Thoracic aorta (tissue), 2 donors: ENCODE data around the gene MORN1. TPM values are rescaled to one million over a fixed set of nuclear protein-coding genes. Genes with fewer than 3 reads are reported as not detected.

Source experiments
- ATAC-seq: fragments of 150-250 bp; one replicate; pipeline ENCODE4 v1.8.0; 2017; ENCODE audit warnings: low read depth; ENCODE audit not compliant: insufficient number of reproducible peaks, low FRiP score
- DNase-seq: peaks from one replicate; pipeline ENCODE4 v3.0.0-alpha.2; 2020; ENCODE audit warnings: low spot score
- H3K27ac ChIP-seq, 2 donors: fragments of 200-600 bp; sonication (generic); 1 replicate in 1 of 2; 2 replicates in 1 of 2; pipeline ENCODE4 v1.5.1; 2016; ENCODE audit warnings: mild to moderate bottlenecking in 2 of 2, moderate library complexity in 2 of 2
- H3K27me3 ChIP-seq: fragments of 200-600 bp; sonication (generic); replicated peaks from 2 replicates; pipeline ENCODE4 v1.6.0; 2016; ENCODE audit warnings: mild to moderate bottlenecking; ENCODE audit not compliant: insufficient read depth
- H3K36me3 ChIP-seq: fragments of 200-600 bp; sonication (generic); one replicate; pipeline ENCODE4 v1.5.1; 2016
- H3K4me1 ChIP-seq, 2 donors: fragments of 200-600 bp; sonication (generic); 1 replicate in 1 of 2; 2 replicates in 1 of 2; pipeline versions ENCODE4 v1.5.1 to v1.6.0; 2016; ENCODE audit warnings: low read depth in 2 of 2, mild to moderate bottlenecking in 1 of 2; ENCODE audit not compliant: control insufficient read depth in 1 of 2
- H3K4me3 ChIP-seq: fragments of 200-600 bp; sonication (generic); 2 replicates; pipeline ENCODE4 v1.5.1; 2016; ENCODE audit warnings: mild to moderate bottlenecking
- H3K9me3 ChIP-seq: fragments of 200-600 bp; sonication (generic); 2 replicates; pipeline ENCODE4 v1.5.1; 2016
- total RNA-seq, 2 donors: library from RNA; depleted of rRNA; stranded (reverse); fragments of >200 nt; gene quantifications; one replicate each; pipeline versions ENCODE4 v1.1.0 to v1.2.3, GENCODE V29; 2016
- TF ChIP-seq, protein P1 (sequence below): fragments of 200-600 bp; sonication (generic); IDR thresholded peaks from one replicate; pipeline ENCODE4 v1.5.1; 2019; ENCODE audit warnings: antibody characterized with exemption

Gene MORN1
- total RNA-seq, 2 donors from 2014 or later: 7.1 to 13.8 TPM

DNA sequence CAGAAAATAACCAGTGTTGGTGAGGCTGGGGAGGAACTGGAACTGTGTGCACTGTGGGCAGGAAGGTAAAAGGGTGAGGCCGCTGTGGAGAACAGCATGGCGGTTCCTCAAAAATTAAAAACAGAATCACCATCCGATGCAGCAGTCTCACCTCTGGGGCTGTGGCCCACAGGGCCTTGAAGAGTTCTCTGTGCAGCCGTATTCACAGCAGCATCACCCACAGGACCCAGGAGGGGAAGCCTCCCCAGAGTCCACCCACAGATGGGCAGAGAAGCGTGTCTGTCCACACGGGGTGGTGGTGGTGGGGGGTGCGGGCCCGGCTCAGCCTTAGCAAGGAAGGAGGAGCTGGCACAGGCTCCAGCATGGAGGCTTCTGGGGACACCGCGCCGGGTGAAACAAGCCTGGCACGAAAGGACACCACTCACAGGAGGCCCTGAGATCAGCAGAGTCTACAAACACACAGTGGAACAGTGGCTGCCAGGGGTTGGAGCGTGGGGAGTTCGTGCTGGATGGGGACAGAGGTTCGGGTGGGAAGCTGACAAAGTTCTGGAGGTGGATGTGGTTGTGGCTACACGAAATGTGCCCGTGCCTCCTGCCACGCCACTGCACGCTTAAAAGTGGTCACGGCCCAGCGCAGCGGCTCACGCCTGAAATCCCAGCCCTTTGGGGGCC, 11.5 kb downstream of the MORN1 start:
- TF ChIP-seq, protein P1, sequence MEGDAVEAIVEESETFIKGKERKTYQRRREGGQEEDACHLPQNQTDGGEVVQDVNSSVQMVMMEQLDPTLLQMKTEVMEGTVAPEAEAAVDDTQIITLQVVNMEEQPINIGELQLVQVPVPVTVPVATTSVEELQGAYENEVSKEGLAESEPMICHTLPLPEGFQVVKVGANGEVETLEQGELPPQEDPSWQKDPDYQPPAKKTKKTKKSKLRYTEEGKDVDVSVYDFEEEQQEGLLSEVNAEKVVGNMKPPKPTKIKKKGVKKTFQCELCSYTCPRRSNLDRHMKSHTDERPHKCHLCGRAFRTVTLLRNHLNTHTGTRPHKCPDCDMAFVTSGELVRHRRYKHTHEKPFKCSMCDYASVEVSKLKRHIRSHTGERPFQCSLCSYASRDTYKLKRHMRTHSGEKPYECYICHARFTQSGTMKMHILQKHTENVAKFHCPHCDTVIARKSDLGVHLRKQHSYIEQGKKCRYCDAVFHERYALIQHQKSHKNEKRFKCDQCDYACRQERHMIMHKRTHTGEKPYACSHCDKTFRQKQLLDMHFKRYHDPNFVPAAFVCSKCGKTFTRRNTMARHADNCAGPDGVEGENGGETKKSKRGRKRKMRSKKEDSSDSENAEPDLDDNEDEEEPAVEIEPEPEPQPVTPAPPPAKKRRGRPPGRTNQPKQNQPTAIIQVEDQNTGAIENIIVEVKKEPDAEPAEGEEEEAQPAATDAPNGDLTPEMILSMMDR: no peak
- DNase-seq: no peak

DNA sequence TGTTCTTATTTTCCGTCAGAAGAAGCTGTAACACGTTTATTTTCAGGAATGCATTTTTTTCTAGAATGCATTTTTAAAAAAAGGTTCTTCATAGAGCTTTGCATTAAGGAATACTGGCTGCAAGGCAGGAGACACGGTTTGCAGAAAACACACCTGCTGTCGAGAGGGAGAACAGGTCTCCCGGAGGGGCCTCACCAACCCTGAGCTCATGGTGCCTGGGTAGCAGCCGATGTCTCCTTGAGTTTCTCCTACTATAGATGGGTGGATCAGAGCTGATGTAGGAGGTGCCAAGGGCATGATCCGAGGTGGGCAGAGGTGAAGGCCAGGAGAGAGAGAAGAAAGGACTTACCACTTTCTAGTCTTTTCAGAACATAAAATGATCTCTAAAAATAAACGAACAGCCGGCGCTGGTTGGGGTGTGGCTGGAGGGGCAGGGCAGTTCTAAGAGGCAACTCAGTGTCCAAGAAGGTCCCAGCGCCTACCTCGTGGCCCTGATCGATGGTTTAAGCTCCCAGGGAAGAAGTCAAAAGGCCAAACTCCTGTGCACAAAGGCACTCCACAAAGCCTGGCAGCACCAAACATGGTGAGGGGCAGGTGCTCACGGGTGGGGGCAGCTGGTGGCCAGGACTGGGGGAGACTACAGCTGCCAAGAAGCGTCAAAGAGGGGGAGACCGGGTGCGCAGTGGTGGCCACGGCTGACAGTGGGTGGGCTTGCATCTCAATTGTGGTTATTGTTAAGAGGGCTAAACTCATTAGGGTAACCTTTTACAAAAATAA, 12.2 kb downstream of the MORN1 start:
- H3K36me3 ChIP-seq: no peaks in the 10 kb centered on the region
- DNase-seq (no peak), ATAC-seq (no peak)
- H3K27me3 ChIP-seq: no peaks in the 10 kb centered on the region
- TF ChIP-seq, protein P1: no peak
- no peak overlapping the region for H3K4me3 ChIP-seq
- H3K27ac ChIP-seq: no peak overlapping the region
- no peaks in the 10 kb centered on the region for H3K9me3 ChIP-seq
- H3K4me1 ChIP-seq: peaks cover 3 to 12% of the 10 kb centered on the region in 2 donors

More for the DNA sequence above, 11.5 kb downstream of the MORN1 start:
- Histone ChIP-seq H3K36me3 (no peaks in the 10 kb centered on the region), H3K4me3 (no peak overlapping the region), H3K27ac (no peak overlapping the region), H3K9me3 (no peaks in the 10 kb centered on the region), H3K4me1 (peaks cover 3 to 12% of the 10 kb centered on the region in 2 donors), H3K27me3 (no peaks in the 10 kb centered on the region)
- no peak for ATAC-seq

DNA sequence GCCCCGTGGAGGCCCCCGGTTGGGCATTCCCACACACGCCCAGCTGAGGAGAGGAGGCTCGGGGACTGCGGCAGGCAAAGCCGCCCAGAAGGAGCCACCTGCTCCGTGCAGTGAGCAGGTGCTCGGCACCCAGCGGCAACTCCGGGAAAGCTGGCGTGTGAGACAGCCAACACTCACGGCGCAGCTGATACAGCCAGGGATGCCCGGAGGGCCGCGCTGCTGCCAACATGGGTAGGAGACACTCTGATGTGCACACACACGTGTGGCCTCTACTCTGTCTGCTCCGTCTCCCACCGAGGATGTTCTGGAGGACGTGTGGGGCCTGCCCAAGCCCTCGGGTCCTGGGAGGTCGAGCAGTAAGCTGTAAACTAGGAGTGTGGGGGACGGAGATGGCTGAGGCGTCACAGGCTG, 12.9 kb downstream of the MORN1 start:
- TF ChIP-seq, protein P1: no peak
- Histone ChIP-seq H3K9me3 (no peaks in the 10 kb centered on the region), H3K4me3 (no peak overlapping the region), H3K27me3 (no peaks in the 10 kb centered on the region), H3K27ac (no peak overlapping the region), H3K4me1 (peaks cover 3 to 12% of the 10 kb centered on the region in 2 donors), H3K36me3 (no peaks in the 10 kb centered on the region)
- DNase-seq (no peak), ATAC-seq (no peak)

DNA sequence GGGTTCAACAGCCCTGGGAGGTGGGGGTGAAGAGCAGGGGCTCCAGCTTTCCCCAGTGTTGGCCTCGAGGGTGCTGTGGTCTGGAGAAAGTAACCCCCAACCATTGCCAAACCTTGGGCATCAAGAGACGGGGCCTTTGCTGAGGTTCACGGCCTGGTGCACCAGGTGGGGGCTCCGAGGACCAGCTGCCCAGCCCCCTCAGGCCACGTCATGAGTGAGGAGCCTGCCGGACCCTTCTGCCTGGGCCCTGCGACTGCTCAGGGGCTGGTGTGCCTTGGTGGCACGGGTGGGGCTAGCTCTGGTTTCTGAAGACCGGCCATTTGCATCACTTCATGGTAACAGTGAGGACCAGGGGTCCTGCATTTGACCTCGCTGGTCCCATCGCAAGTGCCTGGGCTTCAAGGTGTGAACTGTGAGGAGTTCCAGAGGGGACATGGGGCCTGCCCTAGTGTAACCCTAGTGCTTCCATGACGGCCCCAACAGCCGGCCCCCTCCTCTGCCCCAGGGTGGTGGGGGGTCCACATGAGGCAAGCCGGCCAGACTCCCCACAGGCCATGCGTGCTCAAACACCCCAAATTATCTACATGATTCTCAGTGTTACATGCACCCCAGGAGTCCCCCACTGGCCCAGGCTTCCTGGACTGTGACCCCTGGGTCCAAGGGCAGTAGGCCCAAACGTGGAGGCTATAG, 13.5 kb downstream of the MORN1 start:
- DNase-seq: no peak
- H3K9me3 ChIP-seq: no peaks in the 10 kb centered on the region
- no peak for ATAC-seq
- no peaks in the 10 kb centered on the region for H3K36me3 ChIP-seq
- H3K4me1 ChIP-seq: peaks cover 3 to 12% of the 10 kb centered on the region in 2 donors
- H3K27ac ChIP-seq: no peak overlapping the region
- TF ChIP-seq, protein P1: no peak
- H3K4me3 ChIP-seq: no peak overlapping the region
- no peaks in the 10 kb centered on the region for H3K27me3 ChIP-seq
